ENCODE results near the gene NHLRC2.

NHLRC2 gene

GRCh38 chr10:113866551-113867394 is 12.3 kb downstream of the NHLRC2 start:
- Histone ChIP-seq H3K36me3 (replicated peaks) (no peaks in the 10 kb centered on the region), H3K4me3 (ENCODE audit: low read depth, low read length) (no peak overlapping the region), H3K27me3 (replicated peaks) (no peaks in the 10 kb centered on the region), H3K27ac (no peak overlapping the region)
- no peak for DNase-seq
- no peak for TF ChIP-seq CTCF (IDR thresholded peaks at IDR 0.05; ENCODE audit: low read depth, low read length, missing control alignments)
- in situ Hi-C loops (cut with HindIII; ENCODE audit: low pct_ligation_motif_present, low sequenced_read_pairs), result no loop called here

GRCh38 chr10:113867904-113868303 is 13.4 kb downstream of the NHLRC2 start:
- no peak for DNase-seq
- Histone ChIP-seq H3K4me3 (ENCODE audit: low read depth, low read length) (no peak overlapping the region), H3K27ac (no peak overlapping the region), H3K36me3 (replicated peaks) (no peaks in the 10 kb centered on the region), H3K27me3 (replicated peaks) (no peaks in the 10 kb centered on the region)
- in situ Hi-C loops (cut with HindIII; ENCODE audit: low pct_ligation_motif_present, low sequenced_read_pairs), result no loop called here
- TF ChIP-seq CTCF (IDR thresholded peaks at IDR 0.05; ENCODE audit: low read depth, low read length, missing control alignments), result no peak

GRCh38 chr10:113869789-113870188 is 15.3 kb downstream of the NHLRC2 start:
- Histone ChIP-seq H3K27me3 (replicated peaks) (no peaks in the 10 kb centered on the region), H3K4me3 (ENCODE audit: low read depth, low read length) (no peak overlapping the region), H3K27ac (no peak overlapping the region), H3K36me3 (replicated peaks) (no peaks in the 10 kb centered on the region)
- TF ChIP-seq CTCF (IDR thresholded peaks at IDR 0.05; ENCODE audit: low read depth, low read length, missing control alignments), result no peak
- in situ Hi-C loops (cut with HindIII; ENCODE audit: low pct_ligation_motif_present, low sequenced_read_pairs), result no loop called here
- DNase-seq, result no peak

- no peak for DNase-seq
- no peak overlapping the region for H3K27ac ChIP-seq
- no peaks in the 10 kb centered on the region for H3K27me3 ChIP-seq (replicated peaks)
- no peak overlapping the region for H3K4me3 ChIP-seq (ENCODE audit: low read depth, low read length)
- in situ Hi-C loops (cut with HindIII; ENCODE audit: low pct_ligation_motif_present, low sequenced_read_pairs), result no loop called here
- no peaks in the 10 kb centered on the region for H3K36me3 ChIP-seq (replicated peaks)
- no peak for TF ChIP-seq CTCF (IDR thresholded peaks at IDR 0.05; ENCODE audit: low read depth, low read length, missing control alignments)
Measured at GRCh38 chr10:113872139-113873030, 17.9 kb downstream of the NHLRC2 start.

GRCh38 chr10:113875212-113875611 is 20.8 kb downstream of the NHLRC2 start:
- H3K27me3 ChIP-seq (replicated peaks), result no peaks in the 10 kb centered on the region
- H3K36me3 ChIP-seq (replicated peaks), result no peaks in the 10 kb centered on the region
- H3K27ac ChIP-seq, result no peak overlapping the region
- no peak overlapping the region for H3K4me3 ChIP-seq (ENCODE audit: low read depth, low read length)
- in situ Hi-C loops (cut with HindIII; ENCODE audit: low pct_ligation_motif_present, low sequenced_read_pairs), result no loop called here
- DNase-seq, result no peak
- TF ChIP-seq CTCF (IDR thresholded peaks at IDR 0.05; ENCODE audit: low read depth, low read length, missing control alignments), result no peak

All from brain microvascular endothelial cell (primary cell).